HG03565 (cell line): ENCODE results near the gene USP2.

ENCODE experiments used
- ATAC-seq: cut with Tn5 transposase; IDR thresholded peaks from one replicate; pipeline ENCODE4 v1.9.1; 2021; ENCODE audit warnings: mild to moderate bottlenecking, moderate library complexity; ENCODE audit not compliant: unreplicated experiment

USP2 gene

GRCh38 chr11:119363851-119364590 lies 17.5 kb downstream of the USP2 start:
- ATAC-seq, result no peak

- no peak for ATAC-seq
Measured at GRCh38 chr11:119363081-119363850, 18.2 kb downstream of the USP2 start.

GRCh38 chr11:119362741-119363080 lies 18.8 kb downstream of the USP2 start:
- ATAC-seq, result no peak

GRCh38 chr11:119361941-119362725 lies 19.4 kb downstream of the USP2 start:
- ATAC-seq, result no peak

- no peak for ATAC-seq
Measured at GRCh38 chr11:119361056-119361787, 20.3 kb downstream of the USP2 start.

GRCh38 chr11:119359365-119360214 lies 21.9 kb downstream of the USP2 start:
- no peak for ATAC-seq

GRCh38 chr11:119357074-119357473 lies 24.4 kb downstream of the USP2 start:
- no peak for ATAC-seq

GRCh38 chr11:119356349-119357031 lies 25.0 kb downstream of the USP2 start:
- no peak for ATAC-seq

GRCh38 chr11:119355091-119355843 lies 26.2 kb downstream of the USP2 start:
- no peak for ATAC-seq

GRCh38 chr11:119352857-119353260 lies 28.6 kb downstream of the USP2 start:
- no peak for ATAC-seq

- no peak for ATAC-seq
Measured at GRCh38 chr11:119351232-119351631, 30.3 kb downstream of the USP2 start.

GRCh38 chr11:119350302-119350701 lies 31.2 kb downstream of the USP2 start:
- ATAC-seq, result no peak

- ATAC-seq, result no peak
Measured at GRCh38 chr11:119347940-119348605, 33.4 kb downstream of the USP2 start.

GRCh38 chr11:119347242-119347641 lies 34.2 kb downstream of the USP2 start:
- no peak for ATAC-seq

- no peak for ATAC-seq
Measured at GRCh38 chr11:119346605-119347004, 34.9 kb downstream of the USP2 start, which contains the start of gene MFRP. Gene MFRP (minus strand): TSS chr11:119346705. CDS start chr11:119346513, 192 bp downstream.

- ATAC-seq, result no peak
Measured at GRCh38 chr11:119345685-119346084, 35.8 kb downstream of the USP2 start.

- no peak for ATAC-seq
Measured at GRCh38 chr11:119344291-119345010, 37.0 kb downstream of the USP2 start.
